PFSK-1 (cell line): ENCODE measurements around the gene SAMD11.

ENCODE experiments used
- REST ChIP-seq, 2 experiments: IDR thresholded peaks; 2 replicates each; pipeline versions ENCODE4 v1.6.1 to v1.8.0; 2011 to 2012; ENCODE audit warnings: low read depth in 2 of 2, low read length in 2 of 2, control low read depth in 1 of 2, inconsistent platforms in 1 of 2, mild to moderate bottlenecking in 1 of 2, moderate library complexity in 1 of 2; ENCODE audit not compliant: insufficient read depth in 1 of 2
- TAF1 ChIP-seq: IDR thresholded peaks from 2 replicates; pipeline ENCODE4 v1.6.1; 2012; ENCODE audit warnings: low read length, control low read depth, borderline replicate concordance; ENCODE audit not compliant: insufficient read depth

DNA sequence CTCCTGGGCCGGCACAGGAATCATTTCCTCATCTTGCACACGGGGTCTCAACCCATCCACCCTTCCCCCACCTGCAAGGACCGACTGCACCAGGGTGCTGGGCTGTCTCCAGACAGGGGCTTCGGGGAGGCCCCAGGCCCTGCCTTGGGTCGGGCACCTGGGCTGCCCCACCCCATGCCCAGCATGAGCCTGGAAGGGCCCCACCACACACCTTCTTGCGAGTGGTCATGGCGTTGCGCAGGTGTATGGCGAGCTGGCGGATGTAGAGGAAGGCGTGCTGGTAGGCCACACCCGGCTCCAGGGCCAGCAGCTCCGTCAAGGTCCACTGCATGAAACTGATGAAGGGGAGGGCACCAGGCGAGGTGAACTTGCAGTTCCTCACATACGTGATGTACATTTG lies 28.5 kb downstream of the SAMD11 start:
- TF ChIP-seq TAF1 (no peak), REST (IDR thresholded peaks at IDR 0.05; ENCODE audit: insufficient read depth in 1 of 2, low read depth in 2 of 2, low read length in 2 of 2) (no peak)
